Superior temporal gyrus (tissue), 1 donor: ENCODE results near the gene LCA5L.
"Not testable (repeated sequence)": the region's sequence is repeated elsewhere in the genome, so short reads cannot be mapped to it uniquely, and the experiment has no call there.

Source experiments
- DNase-seq: peaks from one replicate; pipeline ENCODE4 v3.0.0-alpha.2; 2016; ENCODE audit errors: extremely low spot score

The LCA5L gene

GRCh38 chr21:39387461-39388037 is 58.0 kb downstream of the LCA5L start:
- peak; percentile 90 for DNase-seq

GRCh38 chr21:39386899-39387298 is 58.7 kb downstream of the LCA5L start:
- no peak for DNase-seq

GRCh38 chr21:39386194-39386593 is 59.4 kb downstream of the LCA5L start:
- no peak for DNase-seq

GRCh38 chr21:39385299-39386145 is 60.1 kb downstream of the LCA5L start:
- DNase-seq: peak; percentile 86

GRCh38 chr21:39384674-39385298 is 60.8 kb downstream of the LCA5L start:
- DNase-seq: no peak

GRCh38 chr21:39382096-39382495 is 63.5 kb downstream of the LCA5L start:
- not testable (repeated sequence) for DNase-seq

GRCh38 chr21:39381009-39381408 is 64.6 kb downstream of the LCA5L start:
- DNase-seq: no peak

- peak; percentile 96 for DNase-seq
Measured at GRCh38 chr21:39379986-39380891, 65.3 kb downstream of the LCA5L start.

GRCh38 chr21:39377444-39378050 is 68.0 kb downstream of the LCA5L start:
- no peak for DNase-seq

- DNase-seq: no peak
Measured at GRCh38 chr21:39375446-39375845, 70.1 kb downstream of the LCA5L start.

GRCh38 chr21:39374046-39374445 is 71.5 kb downstream of the LCA5L start:
- DNase-seq: no peak

- peak; percentile 41 for DNase-seq
Measured at GRCh38 chr21:39373634-39374033, 71.9 kb downstream of the LCA5L start.

- not testable (repeated sequence) for DNase-seq
Measured at GRCh38 chr21:39369896-39370288, 75.7 kb downstream of the LCA5L start.

GRCh38 chr21:39367783-39368182 is 77.8 kb downstream of the LCA5L start:
- no peak for DNase-seq

- no peak for DNase-seq
Measured at GRCh38 chr21:39366563-39366962, 79.0 kb downstream of the LCA5L start.

GRCh38 chr21:39364949-39365348 is 80.6 kb downstream of the LCA5L start:
- DNase-seq: no peak

GRCh38 chr21:39363607-39364555 is 81.7 kb downstream of the LCA5L start:
- DNase-seq: no peak

- no peak for DNase-seq
Measured at GRCh38 chr21:39362733-39363132, 82.8 kb downstream of the LCA5L start.

GRCh38 chr21:39359382-39359781 is 86.2 kb downstream of the LCA5L start:
- no peak for DNase-seq
